DMS114 treated with DMSO at 0.1 percent for 48 hours (cell line): Measurements from ENCODE around the gene NOS1.
"Not testable (repeated sequence)": the region's sequence is repeated elsewhere in the genome, so short reads cannot be mapped to it uniquely, and the experiment has no call there.

Experiments
- DNase-seq: peaks from one replicate; lab custom pipeline; 2025; ENCODE audit not compliant: unreplicated experiment; lab: John Stamatoyannopoulos, UW

NOS1 gene

GRCh38 chr12:117361347-117361751 lies at the start of gene NOS1:
TSS of gene NOS1 (minus strand) at chr12:117361626. CDS start at chr12:117331069, 30,557 bp downstream.
- DNase-seq = no peak

- no peak for DNase-seq
Measured at GRCh38 chr12:117409286-117409685, 47.9 kb upstream of the NOS1 start.

GRCh38 chr12:117408161-117408791 lies 46.9 kb upstream of the NOS1 start:
- no peak for DNase-seq

GRCh38 chr12:117404940-117405339 lies 43.5 kb upstream of the NOS1 start:
- no peak for DNase-seq

GRCh38 chr12:117404203-117404853 lies 42.9 kb upstream of the NOS1 start:
- DNase-seq = no peak

GRCh38 chr12:117403586-117404139 lies 42.2 kb upstream of the NOS1 start:
- no peak for DNase-seq

- DNase-seq = no peak
Measured at GRCh38 chr12:117402363-117402762, 40.9 kb upstream of the NOS1 start.

- no peak for DNase-seq
Measured at GRCh38 chr12:117400912-117401311, 39.5 kb upstream of the NOS1 start.

GRCh38 chr12:117398482-117398881 lies 37.1 kb upstream of the NOS1 start:
- DNase-seq = not testable (repeated sequence)

- no peak for DNase-seq
Measured at GRCh38 chr12:117395766-117396165, 34.3 kb upstream of the NOS1 start.

GRCh38 chr12:117394491-117394890 lies 33.1 kb upstream of the NOS1 start:
- DNase-seq = no peak

- DNase-seq = no peak
Measured at GRCh38 chr12:117393656-117394055, 32.2 kb upstream of the NOS1 start.

- no peak for DNase-seq
Measured at GRCh38 chr12:117390866-117391265, 29.4 kb upstream of the NOS1 start.

- no peak for DNase-seq
Measured at GRCh38 chr12:117388951-117389446, 27.6 kb upstream of the NOS1 start.

- no peak for DNase-seq
Measured at GRCh38 chr12:117387832-117388231, 26.4 kb upstream of the NOS1 start.

- DNase-seq = no peak
Measured at GRCh38 chr12:117384735-117385134, 23.3 kb upstream of the NOS1 start.

- peak; percentile 20 for DNase-seq
Measured at GRCh38 chr12:117380083-117380482, 18.7 kb upstream of the NOS1 start.

GRCh38 chr12:117377758-117378157 lies 16.3 kb upstream of the NOS1 start:
- no peak for DNase-seq

- DNase-seq = no peak
Measured at GRCh38 chr12:117370588-117370987, 9.2 kb upstream of the NOS1 start.

- DNase-seq = not testable (repeated sequence)
Measured at GRCh38 chr12:117370000-117370399, 8.6 kb upstream of the NOS1 start.

- DNase-seq = peak; percentile 77
Measured at GRCh38 chr12:117367006-117367638, 5.7 kb upstream of the NOS1 start.
